Subcutaneous abdominal adipose tissue (tissue), 5 donors: ENCODE data around the gene EGF.

Source experiments
- H3K27ac ChIP-seq: one replicate; pipeline ENCODE4 v1.7.0; 2013; ENCODE audit warnings: low read depth, mild to moderate bottlenecking, inconsistent platforms, low read length, moderate library complexity
- H3K27me3 ChIP-seq, 5 donors: one replicate each; pipeline ENCODE4 v1.7.0; 2013; ENCODE audit warnings: low read length in 5 of 5, inconsistent platforms in 1 of 5; ENCODE audit not compliant: control insufficient read depth in 5 of 5, insufficient read depth in 4 of 5
- H3K36me3 ChIP-seq, 5 donors: one replicate each; pipeline ENCODE4 v1.7.0; 2013; ENCODE audit warnings: low read length in 5 of 5; ENCODE audit not compliant: control insufficient read depth in 5 of 5, insufficient read depth in 5 of 5
- H3K4me1 ChIP-seq, 5 donors: one replicate each; pipeline ENCODE4 v1.7.0; 2013; ENCODE audit warnings: low read length in 5 of 5, mild to moderate bottlenecking in 3 of 5, moderate library complexity in 1 of 5; ENCODE audit not compliant: control insufficient read depth in 5 of 5, insufficient read depth in 5 of 5
- H3K4me3 ChIP-seq, 5 donors: one replicate each; pipeline ENCODE4 v1.7.0; 2013; ENCODE audit warnings: low read length in 5 of 5, low read depth in 1 of 5
- H3K9ac ChIP-seq, 5 donors: one replicate each; pipeline ENCODE4 v1.7.0; 2013; ENCODE audit warnings: low read length in 5 of 5, mild to moderate bottlenecking in 4 of 5, moderate library complexity in 3 of 5
- H3K9me3 ChIP-seq, 5 donors: one replicate each; pipeline ENCODE4 v1.7.0; 2013; ENCODE audit warnings: low read length in 5 of 5; ENCODE audit not compliant: control insufficient read depth in 5 of 5
- donor health status: healthy.
- donor health status: healthy.
- donor health status: healthy.
- donor health status: healthy.
- donor health status: healthy.

The EGF gene

GRCh38 chr4:109877400-109877799 lies 35.3 kb upstream of the EGF start:
- Histone ChIP-seq H3K36me3 (no peaks in the 10 kb centered on the region), H3K4me1 (no peaks in the 10 kb centered on the region), H3K4me3 (no peak overlapping the region), H3K9ac (no peak overlapping the region), H3K27me3 (peaks cover 0 to 3% (median 0%) of the 10 kb centered on the region in 5 donors), H3K27ac (no peak overlapping the region), H3K9me3 (no peaks in the 10 kb centered on the region)

- no peaks in the 10 kb centered on the region for H3K36me3 ChIP-seq
- no peaks in the 10 kb centered on the region for H3K4me1 ChIP-seq
- no peaks in the 10 kb centered on the region for H3K9me3 ChIP-seq
- H3K4me3 ChIP-seq: no peak overlapping the region
- H3K27ac ChIP-seq: no peak overlapping the region
- no peak overlapping the region for H3K9ac ChIP-seq
- H3K27me3 ChIP-seq: peaks cover 0 to 3% (median 0%) of the 10 kb centered on the region in 5 donors
Measured at GRCh38 chr4:109878355-109878754, 34.3 kb upstream of the EGF start.

GRCh38 chr4:109879081-109879480 lies 33.6 kb upstream of the EGF start:
- H3K9ac ChIP-seq: no peak overlapping the region
- H3K27ac ChIP-seq: no peak overlapping the region
- H3K9me3 ChIP-seq: no peaks in the 10 kb centered on the region
- H3K36me3 ChIP-seq: no peaks in the 10 kb centered on the region
- H3K4me3 ChIP-seq: no peak overlapping the region
- H3K4me1 ChIP-seq: no peaks in the 10 kb centered on the region
- H3K27me3 ChIP-seq: peaks cover 0 to 3% (median 0%) of the 10 kb centered on the region in 5 donors

- H3K27ac ChIP-seq: no peak overlapping the region
- H3K27me3 ChIP-seq: peaks cover 0 to 3% (median 0%) of the 10 kb centered on the region in 5 donors
- no peaks in the 10 kb centered on the region for H3K4me1 ChIP-seq
- no peak overlapping the region for H3K4me3 ChIP-seq
- H3K36me3 ChIP-seq: no peaks in the 10 kb centered on the region
- H3K9me3 ChIP-seq: no peaks in the 10 kb centered on the region
- no peak overlapping the region for H3K9ac ChIP-seq
Measured at GRCh38 chr4:109879636-109880314, 32.9 kb upstream of the EGF start.

- Histone ChIP-seq H3K36me3 (no peaks in the 10 kb centered on the region), H3K4me1 (no peaks in the 10 kb centered on the region), H3K4me3 (no peak overlapping the region), H3K27ac (no peak overlapping the region), H3K9ac (no peak overlapping the region), H3K9me3 (no peaks in the 10 kb centered on the region), H3K27me3 (no peaks in the 10 kb centered on the region)
Measured at GRCh38 chr4:109886303-109886702, 26.4 kb upstream of the EGF start.

GRCh38 chr4:109887071-109887470 lies 25.6 kb upstream of the EGF start:
- no peak overlapping the region for H3K27ac ChIP-seq

GRCh38 chr4:109890076-109890475 lies 22.6 kb upstream of the EGF start:
- Histone ChIP-seq H3K4me3 (no peak overlapping the region), H3K9ac (no peak overlapping the region), H3K36me3 (no peaks in the 10 kb centered on the region), H3K4me1 (no peaks in the 10 kb centered on the region), H3K27ac (no peak overlapping the region), H3K27me3 (no peaks in the 10 kb centered on the region), H3K9me3 (no peaks in the 10 kb centered on the region)

More at GRCh38 chr4:109887071-109887470, 25.6 kb upstream of the EGF start:
- Histone ChIP-seq H3K9me3 (no peaks in the 10 kb centered on the region), H3K27me3 (no peaks in the 10 kb centered on the region), H3K4me3 (no peak overlapping the region), H3K9ac (no peak overlapping the region), H3K36me3 (no peaks in the 10 kb centered on the region), H3K4me1 (no peaks in the 10 kb centered on the region)

GRCh38 chr4:109902559-109903251 lies 10.0 kb upstream of the EGF start:
- Histone ChIP-seq H3K9me3 (peaks cover 0 to 2% (median 0%) of the 10 kb centered on the region in 5 donors), H3K4me1 (no peaks in the 10 kb centered on the region), H3K36me3 (no peaks in the 10 kb centered on the region), H3K27me3 (no peaks in the 10 kb centered on the region), H3K4me3 (no peak overlapping the region), H3K9ac (no peak overlapping the region), H3K27ac (no peak overlapping the region)

- no peak overlapping the region for H3K27ac ChIP-seq
- peaks cover 0 to 2% (median 0%) of the 10 kb centered on the region in 5 donors for H3K9me3 ChIP-seq
- no peaks in the 10 kb centered on the region for H3K36me3 ChIP-seq
- no peaks in the 10 kb centered on the region for H3K27me3 ChIP-seq
- H3K4me3 ChIP-seq: no peak overlapping the region
- no peaks in the 10 kb centered on the region for H3K4me1 ChIP-seq
- no peak overlapping the region for H3K9ac ChIP-seq
Measured at GRCh38 chr4:109908731-109909130, 4.0 kb upstream of the EGF start.

GRCh38 chr4:109910256-109910655 lies 2.4 kb upstream of the EGF start:
- H3K36me3 ChIP-seq: no peaks in the 10 kb centered on the region
- H3K9ac ChIP-seq: no peak overlapping the region
- H3K4me3 ChIP-seq: no peak overlapping the region
- H3K27ac ChIP-seq: no peak overlapping the region
- H3K4me1 ChIP-seq: no peaks in the 10 kb centered on the region
- H3K27me3 ChIP-seq: peaks cover 0 to 7% (median 3%) of the 10 kb centered on the region in 5 donors
- H3K9me3 ChIP-seq: no peaks in the 10 kb centered on the region
